GM18873 (cell line): ENCODE measurements around the gene FMN1.

Source experiments
- ATAC-seq: cut with Tn5 transposase; IDR thresholded peaks from one replicate; pipeline ENCODE4 v1.9.1; 2021; ENCODE audit warnings: mild to moderate bottlenecking, moderate library complexity, moderate number of reproducible peaks; ENCODE audit not compliant: unreplicated experiment, low FRiP score

The FMN1 gene

DNA sequence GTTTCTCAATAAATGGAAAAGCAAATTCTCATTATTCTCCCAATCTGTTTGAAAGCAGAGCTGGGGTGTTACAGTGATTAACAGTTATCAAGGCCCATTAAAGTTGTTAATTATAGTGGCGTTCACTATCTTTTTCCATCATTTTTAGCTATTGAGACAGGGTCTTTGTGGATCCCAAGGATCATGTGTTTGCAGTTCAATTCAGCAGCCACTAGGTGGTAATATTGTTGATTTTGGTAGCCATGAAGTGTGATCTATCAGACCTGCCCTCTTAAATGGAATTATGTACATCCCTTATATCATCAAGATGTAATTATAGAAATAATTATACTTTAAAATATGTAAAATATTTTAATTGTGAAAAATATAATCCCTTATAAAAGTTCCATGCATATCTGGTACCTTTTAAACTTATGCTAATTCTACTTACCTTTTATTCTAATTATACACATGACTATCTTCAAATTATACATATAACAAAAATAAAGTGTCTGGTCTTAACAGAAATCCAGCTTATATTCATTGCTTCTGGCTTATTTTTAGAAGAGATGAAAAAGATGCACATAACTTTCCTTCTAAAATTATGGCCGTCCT lies 350.3 kb downstream of the FMN1 start:
- ATAC-seq: no peak

DNA sequence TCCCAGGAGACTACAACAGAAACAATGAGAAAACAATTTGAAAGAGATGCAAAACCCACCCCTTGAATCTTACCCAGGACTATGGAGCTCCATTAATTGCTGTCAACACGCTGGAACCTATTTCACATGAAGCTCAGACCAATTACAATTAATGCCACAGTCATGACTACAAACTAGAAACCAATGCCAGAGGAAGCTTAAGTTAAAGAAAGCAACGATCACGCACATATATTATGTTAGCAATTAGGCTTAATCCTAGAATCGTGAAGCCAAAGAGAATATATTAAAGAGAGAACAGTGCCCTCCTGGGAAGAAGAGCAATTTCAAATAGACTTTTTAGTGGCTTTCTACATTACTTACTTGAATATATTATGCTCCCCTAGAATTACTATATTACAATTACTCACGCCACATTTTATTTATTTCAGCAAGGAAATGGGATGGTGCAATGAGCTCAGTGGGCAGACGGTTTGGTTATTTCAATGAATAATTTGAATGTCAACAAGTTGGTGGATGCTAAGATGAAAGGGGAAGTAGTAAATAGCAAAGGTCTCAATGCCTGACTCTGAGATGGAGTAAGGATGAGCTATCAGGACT lies 351.2 kb downstream of the FMN1 start:
- no peak for ATAC-seq

DNA sequence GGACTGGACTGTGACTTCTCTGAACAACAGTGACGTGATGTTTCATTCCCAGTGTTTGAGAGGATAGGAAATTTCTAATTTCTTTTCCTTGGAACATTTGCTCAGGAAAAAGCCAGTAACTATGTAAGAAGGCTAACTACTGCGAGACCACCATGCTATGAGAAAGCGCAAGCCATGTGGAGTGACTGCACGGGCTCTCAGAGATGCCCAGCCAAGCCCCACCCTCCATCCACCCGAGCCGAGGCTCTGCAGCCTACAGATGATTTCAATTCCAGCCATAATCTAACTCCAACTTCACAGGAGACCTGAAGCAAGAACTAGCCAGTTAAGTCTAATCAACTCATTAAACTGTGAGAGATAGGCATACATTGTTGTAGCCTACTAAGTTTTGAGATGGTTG lies 352.4 kb downstream of the FMN1 start:
- ATAC-seq: no peak

DNA sequence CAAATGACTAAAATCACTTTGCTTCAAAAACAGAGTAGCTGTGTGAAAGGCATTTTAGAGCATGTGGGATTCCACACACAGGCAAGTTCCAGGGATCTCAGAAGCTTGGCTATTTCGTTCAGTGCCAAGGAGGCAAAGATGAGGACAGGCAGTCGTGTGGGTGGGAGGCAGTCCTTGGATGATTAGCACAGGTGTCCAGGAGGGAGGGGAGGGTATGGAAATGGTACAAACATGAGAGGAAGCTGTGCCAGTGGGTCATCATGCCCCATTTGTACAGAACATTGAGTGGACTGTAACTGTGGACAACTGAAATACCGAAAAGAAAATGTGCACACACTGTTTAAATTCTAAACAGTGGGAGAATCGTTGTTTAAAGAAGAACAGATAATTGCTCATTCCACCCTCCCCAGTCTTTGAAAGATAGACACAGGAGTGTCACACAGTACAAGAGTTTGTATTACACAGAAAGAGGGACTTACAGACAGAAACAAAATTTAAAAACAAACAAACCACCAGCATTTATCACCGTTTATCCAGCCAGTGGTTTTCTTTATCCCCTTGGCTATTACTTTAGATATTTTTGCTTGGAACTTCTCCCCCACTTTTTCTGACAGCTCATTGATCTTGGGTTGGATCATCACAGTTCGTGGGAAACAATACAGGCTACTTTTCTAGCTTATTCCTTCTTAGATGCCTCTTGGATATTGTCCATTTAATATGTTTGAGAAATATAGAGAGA lies 353.8 kb downstream of the FMN1 start:
- no peak for ATAC-seq

DNA sequence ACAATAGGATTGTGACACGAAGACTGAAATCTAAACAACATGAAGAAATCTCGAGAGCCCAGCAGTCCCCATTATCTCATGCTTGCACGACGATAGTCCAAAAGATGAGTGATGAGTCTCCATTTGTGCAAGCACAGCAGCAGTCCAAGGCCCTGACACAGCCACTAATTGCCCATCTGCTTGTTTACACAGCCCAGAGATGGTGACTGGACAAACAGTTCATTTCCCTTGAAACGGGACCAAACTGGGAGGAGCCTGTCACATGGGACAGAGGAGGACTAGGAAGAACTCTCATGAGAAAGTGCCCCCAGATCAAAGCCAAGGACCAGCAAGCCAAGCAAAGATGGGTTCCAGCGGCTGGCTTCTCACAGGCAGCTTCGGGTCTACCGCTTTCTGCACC lies 355.7 kb downstream of the FMN1 start:
- no peak for ATAC-seq

DNA sequence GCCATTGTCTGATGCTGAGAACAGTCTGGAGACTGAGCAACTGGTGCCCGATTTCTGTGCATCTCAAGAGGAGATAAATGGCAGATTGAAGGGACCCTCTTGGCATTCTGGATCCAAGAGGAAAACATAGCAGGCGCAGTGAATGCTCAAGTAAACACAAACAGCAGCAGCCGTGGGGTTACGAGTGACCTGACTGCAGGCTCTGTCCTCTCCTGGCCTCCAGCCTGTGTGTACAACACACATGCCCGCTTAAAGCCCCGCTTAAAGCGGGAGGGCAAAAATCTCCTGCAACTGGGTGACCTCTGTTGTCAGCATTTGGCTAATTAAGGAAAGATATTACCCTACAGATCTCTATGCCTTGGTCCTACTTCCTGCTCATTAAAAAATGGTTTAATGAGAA lies 356.2 kb downstream of the FMN1 start:
- no peak for ATAC-seq

DNA sequence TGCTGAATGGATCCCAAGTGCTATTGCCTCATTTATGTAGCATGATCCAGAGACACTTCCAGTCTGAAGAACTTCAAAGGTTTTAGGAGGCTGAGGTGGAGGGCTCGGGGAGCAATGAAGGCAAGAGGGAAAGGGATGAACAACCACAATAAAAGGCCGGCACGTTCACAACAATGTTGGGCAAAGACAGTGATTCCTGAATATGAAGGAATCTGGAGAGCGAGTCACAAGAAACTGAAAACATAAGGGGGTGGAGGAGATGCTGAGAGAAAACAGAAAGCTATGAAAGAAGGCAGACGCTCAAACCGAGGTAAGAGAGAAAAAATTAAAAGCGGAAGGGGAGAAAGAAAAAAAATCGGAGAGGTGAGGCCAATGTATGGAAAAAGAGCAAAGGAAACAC lies 356.6 kb downstream of the FMN1 start:
- ATAC-seq: no peak

DNA sequence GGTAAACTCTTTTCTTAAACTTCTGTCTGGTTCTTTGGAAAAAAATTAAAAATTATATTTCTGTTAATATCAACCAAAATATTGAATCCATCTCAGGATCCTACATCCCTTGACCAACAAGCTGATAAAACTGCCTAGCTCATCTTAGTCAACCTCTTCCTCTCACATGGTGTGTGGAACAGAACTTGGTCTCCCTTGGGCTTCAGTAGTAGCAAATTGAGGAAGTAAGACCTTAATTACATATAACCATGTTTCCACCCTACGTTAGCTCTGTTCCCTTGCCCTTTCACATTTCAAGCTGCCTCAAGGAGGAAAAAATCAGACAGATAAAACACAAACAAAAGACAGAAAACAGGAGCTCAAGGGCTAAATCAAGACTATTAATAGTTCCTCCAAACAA lies 360.4 kb downstream of the FMN1 start:
- peak; percentile 62 for ATAC-seq

DNA sequence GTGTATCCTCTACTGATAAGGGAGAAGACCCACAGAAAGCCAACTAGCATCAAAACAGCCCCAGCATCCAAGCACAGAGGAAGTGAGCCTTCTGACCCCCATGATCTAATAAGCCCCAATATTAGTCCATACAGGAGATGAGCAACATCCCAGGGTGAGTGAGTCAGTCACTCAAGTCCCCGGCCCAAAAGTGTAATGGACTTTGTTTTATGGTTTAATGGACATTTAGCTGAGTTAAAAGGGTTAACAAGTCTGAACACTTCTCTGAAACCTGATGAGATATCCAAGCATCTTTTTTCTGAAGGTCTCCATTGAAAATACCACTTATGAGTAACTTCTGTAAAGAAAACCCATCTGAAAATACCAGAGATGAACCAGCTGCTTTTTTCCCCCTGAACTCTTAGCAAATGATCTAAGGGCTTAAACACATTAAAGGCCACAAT lies 361.1 kb downstream of the FMN1 start:
- ATAC-seq: no peak

DNA sequence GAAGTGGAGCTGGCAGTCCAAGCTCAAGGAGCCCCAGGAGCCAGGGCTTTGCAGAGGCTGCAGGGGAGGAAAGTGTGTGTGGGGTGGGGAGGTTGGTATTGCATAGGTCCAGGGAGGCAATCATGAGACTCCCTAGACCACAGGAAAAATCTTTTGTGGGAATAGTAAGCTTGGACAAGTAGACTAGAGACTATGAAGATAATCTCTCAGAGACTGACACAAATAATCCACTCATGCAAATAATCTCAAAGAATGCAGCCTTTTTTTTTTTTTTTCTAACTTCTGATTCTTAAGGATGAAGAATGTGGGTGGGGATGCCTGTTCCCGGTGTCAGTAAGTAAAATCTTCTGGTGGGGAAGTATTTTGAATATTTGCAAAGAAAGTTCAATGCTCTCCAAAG lies 363.0 kb downstream of the FMN1 start:
- ATAC-seq: no peak

DNA sequence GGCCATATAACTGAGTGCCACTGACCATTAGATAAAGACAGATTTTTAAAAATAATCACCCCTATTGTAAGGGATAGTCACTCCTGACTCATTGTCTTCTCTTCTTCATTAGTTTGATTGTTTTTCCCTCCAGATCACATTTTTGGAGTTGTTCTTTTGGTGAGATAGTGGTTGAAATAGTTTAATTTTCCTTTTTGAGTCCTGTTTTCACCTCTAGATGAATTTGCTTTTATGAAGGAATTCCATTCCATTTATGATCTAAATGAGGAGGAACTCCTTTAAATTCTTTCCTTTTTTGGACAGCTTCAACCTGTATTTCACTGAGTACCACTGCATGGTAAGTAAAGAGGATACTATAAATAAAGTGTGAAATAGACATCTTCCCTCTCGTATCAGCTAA lies 364.3 kb downstream of the FMN1 start:
- ATAC-seq: no peak

DNA sequence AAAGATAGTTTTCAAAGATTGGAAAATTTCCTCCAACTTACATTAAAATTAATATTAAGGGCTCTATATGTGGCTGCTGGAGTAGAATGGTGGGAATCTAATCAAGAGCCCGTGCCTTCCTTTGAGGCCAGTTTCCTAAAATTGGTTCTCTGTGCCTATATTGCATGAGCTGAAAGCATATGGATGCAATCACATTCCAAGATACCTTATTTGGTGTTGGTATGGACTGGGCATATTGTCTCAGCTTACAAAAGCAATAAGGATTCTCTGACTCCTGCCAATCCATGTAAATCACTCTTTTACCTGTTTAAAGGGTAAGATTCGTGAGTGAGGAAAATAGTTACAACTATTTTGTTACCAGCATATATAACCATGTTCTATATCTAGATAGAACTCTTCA lies 365.1 kb downstream of the FMN1 start:
- no peak for ATAC-seq

DNA sequence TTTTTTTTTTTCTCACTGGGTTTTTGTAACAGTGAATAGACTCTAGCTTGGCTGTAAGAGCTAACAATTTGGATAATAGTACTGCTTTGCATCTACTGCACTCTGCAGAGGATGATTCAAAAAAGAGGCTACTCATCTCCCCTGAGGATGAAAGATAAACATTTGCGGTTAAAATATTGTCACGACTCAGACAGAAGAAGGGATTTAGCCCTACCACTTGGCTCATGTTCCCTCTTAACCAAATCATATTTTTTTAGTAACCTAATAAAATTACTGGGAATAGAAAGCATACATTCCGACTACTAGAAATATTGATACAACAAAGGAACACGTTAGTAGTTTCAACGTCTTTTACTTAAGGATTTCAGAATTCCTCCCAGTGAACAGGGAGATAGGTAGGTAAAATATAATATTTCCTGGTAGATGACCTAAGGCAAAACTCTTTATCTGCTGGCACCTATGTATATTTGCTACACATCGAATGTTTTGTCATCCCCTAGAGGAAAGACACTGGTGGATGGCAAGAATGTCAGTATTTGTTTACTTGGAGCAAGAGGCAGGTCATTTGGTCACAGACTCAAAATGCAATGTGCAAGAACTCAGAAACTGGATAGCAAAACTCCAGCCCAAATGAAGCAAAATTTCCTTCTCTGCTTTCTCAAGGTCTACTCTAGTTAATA lies 365.9 kb downstream of the FMN1 start:
- no peak for ATAC-seq

DNA sequence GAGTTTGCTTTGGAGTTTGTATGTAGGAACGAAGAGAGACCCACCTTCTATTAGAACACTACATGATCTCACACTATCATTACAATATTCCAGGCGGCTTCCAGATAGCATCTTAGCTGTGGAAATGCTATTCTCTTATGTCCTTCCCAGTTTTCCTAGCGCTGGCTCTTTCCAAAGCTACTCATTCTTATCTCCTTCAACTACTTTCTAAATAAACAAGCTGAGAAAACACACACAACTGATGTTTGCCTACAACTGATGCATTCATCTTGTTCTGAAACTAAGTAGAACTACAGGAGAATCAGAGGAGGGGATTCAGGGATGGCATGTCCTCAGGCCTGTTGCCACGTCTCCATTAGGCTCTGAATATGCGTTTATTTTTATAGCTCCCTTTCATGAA lies 367.8 kb downstream of the FMN1 start:
- no peak for ATAC-seq

DNA sequence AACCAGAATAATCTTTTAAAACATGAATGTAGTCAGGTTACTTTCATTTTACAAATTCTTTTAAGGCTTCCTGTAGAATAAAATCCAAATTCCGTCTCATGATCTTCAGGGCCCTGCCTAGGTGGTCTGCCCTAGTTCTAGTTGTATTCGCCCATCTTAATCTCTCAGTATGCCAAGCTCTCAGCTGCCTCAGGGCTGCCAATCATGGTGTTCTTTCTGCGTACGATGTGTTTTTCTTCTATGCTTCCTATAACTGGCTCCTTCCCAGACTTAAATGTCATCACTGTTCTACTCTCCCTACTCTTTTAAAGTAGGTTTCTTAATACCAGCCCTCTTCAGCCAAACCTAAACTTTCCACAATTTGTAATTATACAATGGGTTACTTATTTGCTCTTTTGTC lies 369.3 kb downstream of the FMN1 start:
- ATAC-seq: no peak

DNA sequence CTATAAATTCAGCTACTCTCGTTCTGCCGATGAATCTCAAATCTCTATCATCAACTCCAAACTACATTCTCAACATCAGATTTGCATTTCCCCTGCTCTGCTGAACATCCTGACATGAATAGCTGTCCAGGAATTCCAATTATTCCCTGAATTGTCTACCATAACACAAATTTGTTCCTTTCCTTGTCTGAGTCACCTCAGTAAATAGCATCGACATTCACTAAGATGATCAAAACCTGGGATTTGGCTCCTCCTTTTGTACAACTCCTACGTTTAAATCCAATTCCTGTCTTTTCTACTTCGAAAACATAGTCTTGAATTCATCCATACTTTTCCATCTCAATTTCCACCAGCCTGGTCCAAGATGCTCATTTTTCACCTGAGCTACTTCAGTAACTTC lies 369.7 kb downstream of the FMN1 start:
- no peak for ATAC-seq

DNA sequence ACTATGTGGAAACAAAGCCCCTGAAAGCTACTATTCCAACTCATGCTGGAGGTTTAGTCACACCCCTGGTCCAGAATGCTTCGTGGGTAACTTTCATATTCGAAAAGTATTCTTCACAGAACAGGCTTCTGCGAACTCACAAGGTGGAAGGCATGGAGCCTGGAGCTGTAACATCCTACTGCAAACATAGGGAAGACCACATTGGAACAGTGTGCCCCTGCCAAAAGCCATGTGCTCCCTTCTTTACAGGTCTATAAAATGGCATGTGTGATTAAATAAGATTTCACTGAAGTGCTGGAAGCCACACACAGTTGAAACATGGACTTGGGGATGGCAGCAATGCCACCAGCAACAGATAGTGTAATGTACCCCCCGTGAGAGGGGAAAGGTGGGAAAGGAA lies 370.8 kb downstream of the FMN1 start:
- no peak for ATAC-seq

DNA sequence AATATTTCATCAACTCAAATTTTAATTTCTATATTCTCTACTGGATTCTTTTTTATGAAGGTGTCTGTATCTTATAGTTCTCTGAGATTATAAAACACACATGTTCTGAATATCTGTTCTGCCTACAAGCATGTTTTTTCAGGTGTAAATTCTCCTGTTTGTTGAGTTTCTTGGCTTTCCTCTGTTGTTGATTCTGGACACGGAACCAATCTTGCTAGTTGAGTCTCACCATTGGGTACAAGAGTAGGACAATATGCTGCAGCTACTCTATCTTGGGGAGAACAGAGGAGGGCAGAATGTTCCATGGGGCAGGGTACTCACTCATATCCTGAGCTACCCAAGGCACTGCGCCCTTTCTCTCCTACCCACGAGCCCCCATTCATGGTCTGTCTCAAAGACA lies 371.8 kb downstream of the FMN1 start:
- no peak for ATAC-seq

DNA sequence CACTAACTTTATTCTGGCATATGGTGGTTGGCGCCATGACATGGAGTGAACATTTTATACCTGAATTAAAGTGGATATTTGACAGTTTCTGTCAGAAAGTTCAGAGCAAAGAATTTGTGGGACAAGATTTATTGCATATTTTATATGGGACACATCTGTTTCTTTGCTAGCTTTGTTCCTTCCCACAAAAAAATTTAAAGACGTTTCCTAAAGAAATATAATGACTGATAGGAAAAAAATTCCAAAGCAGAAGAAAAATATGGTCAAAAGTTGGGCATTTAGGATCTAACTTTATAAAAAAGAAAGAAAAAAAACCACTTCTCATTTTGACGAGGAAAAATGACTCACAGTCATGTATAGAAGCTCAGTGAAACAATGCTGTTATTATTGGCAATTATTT lies 375.1 kb downstream of the FMN1 start:
- no peak for ATAC-seq

DNA sequence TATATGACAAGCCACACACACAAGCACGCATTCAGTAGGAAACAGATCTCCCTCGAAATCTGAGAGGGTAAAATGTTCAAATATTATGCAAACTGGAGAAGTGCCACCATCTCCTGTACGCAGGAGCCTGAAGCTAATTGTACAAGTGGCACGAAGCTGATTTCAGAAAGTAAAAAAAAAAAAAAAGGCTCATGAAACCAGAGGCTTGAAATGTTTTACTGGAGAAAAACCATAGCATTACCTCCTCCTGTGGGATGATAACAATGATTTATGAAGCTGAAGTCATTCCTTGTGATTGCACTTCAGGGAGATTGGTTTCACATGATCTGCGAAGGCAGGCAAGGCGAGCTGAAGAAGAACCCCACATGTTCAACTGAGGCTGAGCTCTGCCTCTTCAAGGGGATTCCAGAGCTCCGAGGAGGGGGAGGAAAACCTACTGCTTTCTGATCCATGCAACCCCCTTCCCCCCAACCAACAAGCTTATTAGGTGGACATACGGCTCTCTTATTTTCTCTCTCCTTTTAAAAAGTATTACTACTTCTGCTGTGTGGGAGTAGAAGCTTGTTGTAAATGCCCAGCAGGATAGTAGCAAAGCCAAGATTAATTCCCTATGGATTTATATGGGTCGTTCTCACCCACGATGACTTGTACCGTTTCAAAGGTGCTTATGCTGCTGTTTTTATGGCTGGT lies 375.6 kb downstream of the FMN1 start:
- no peak for ATAC-seq

DNA sequence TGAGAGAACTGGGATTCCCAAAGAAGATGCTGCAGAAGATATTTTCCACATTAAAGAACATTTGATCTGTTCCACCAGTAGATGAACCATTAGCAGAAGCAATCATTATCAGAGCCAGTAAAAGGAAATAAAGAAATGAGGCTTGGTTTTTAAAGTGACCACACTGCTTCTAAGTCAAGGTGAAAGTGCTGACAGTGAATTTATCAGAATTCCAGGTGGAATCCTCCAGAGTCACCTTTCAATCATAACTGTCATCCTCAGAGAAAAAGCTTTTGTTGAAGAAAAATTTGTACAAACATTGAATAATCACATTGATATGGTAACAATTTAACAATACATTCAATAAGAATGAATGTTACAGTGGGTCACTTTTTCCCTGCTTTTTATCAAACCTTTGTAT lies 376.9 kb downstream of the FMN1 start:
- no peak for ATAC-seq
